ENCODE data around the gene CHRDL1. TPM values are rescaled to one million over a fixed set of nuclear protein-coding genes. Genes with fewer than 3 reads are reported as not detected.

The CHRDL1 gene
- polyA plus RNA-seq, 1 of the 3 experiments (the other 2 are of a cell fraction), result 0.64 TPM

GRCh38 chrX:110722135-110722534 lies 73.5 kb downstream of the CHRDL1 start:
- Histone ChIP-seq H3K4me3 (ENCODE audit: low read depth in 2 of 2, low read length in 1 of 2) (no peak overlapping the region), H3K4me1 (ENCODE audit: control insufficient read depth in 1 of 2, insufficient read depth in 2 of 2, low read depth in 1 of 2, low read length in 1 of 2) (no peaks in the 10 kb centered on the region), H3K9me3 (no peaks in the 10 kb centered on the region), H3K27me3 (ENCODE audit: insufficient read depth) (peaks cover 16% of the 10 kb centered on the region), H3K27ac (ENCODE audit: low read depth in 2 of 2, low read length in 1 of 2) (no peak overlapping the region), H3F3A (replicated peaks; ENCODE audit: insufficient read depth) (no peaks in the 10 kb centered on the region), H3K79me2 (ENCODE audit: insufficient read depth) (no peaks in the 10 kb centered on the region), H4K20me1 (ENCODE audit: insufficient read depth) (no peaks in the 10 kb centered on the region), H3K4me2 (no peak overlapping the region), H3K36me3 (replicated peaks in 1 of 2; ENCODE audit: control insufficient read depth in 1 of 2, insufficient read depth in 2 of 2, low read length in 1 of 2) (no peaks in the 10 kb centered on the region), H2AFZ (ENCODE audit: low read depth) (no peak overlapping the region), H3K9ac (no peak overlapping the region), H3K9me2 (no peaks in the 10 kb centered on the region)
- DNase-seq, result no peak
- ChIA-PET CTCF (interaction anchor here (1.2 kb wide), 1 partner anchor 57 kb away, joined by 3 read pairs; no protein-coding TSS in a partner anchor), POLR2A (no interaction called here)
- WGBS (ENCODE audit: low lambda C conversion rate), result 44% methylated on average over 10 of the region's 10 CpGs
- TF ChIP-seq USF1 (IDR thresholded peaks at IDR 0.05; ENCODE audit: borderline replicate concordance, low read depth) (no peak), YY1 (IDR thresholded peaks at IDR 0.05; ENCODE audit: low read depth) (no peak), EZH2phosphoT487 (IDR thresholded peaks at IDR 0.05; ENCODE audit: borderline replicate concordance, low read depth) (no peak), TCF12 (IDR thresholded peaks at IDR 0.05) (no peak), ELF1 (IDR thresholded peaks at IDR 0.05) (no peak), RAD21 (IDR thresholded peaks at IDR 0.05; ENCODE audit: low read length) (no peak), SIN3A (IDR thresholded peaks at IDR 0.05; ENCODE audit: borderline replicate concordance, low read depth, low read length) (no peak)

GRCh38 chrX:110713666-110714065 lies 82.0 kb downstream of the CHRDL1 start:
- no peak for DNase-seq
- no peaks in the 10 kb centered on the region for H3K36me3 ChIP-seq (replicated peaks in 1 of 2; ENCODE audit: control insufficient read depth in 1 of 2, insufficient read depth in 2 of 2, low read length in 1 of 2)
- no peak overlapping the region for H3K4me2 ChIP-seq
- H4K20me1 ChIP-seq (ENCODE audit: insufficient read depth), result no peaks in the 10 kb centered on the region
- no peaks in the 10 kb centered on the region; the same call in 1 of the 2 replicates for H3K27me3 ChIP-seq (ENCODE audit: insufficient read depth)
- H3F3A ChIP-seq (replicated peaks; ENCODE audit: insufficient read depth), result no peaks in the 10 kb centered on the region
- no peak overlapping the region for H3K9ac ChIP-seq
- H3K79me2 ChIP-seq (ENCODE audit: insufficient read depth), result no peaks in the 10 kb centered on the region
- POLR2A ChIA-PET, result no interaction called here
- H2AFZ ChIP-seq (ENCODE audit: low read depth), result no peak overlapping the region
- CTCF ChIA-PET, result no interaction called here
- no peaks in the 10 kb centered on the region for H3K9me2 ChIP-seq
- no peaks in the 10 kb centered on the region for H3K4me1 ChIP-seq (ENCODE audit: control insufficient read depth in 1 of 2, insufficient read depth in 2 of 2, low read depth in 1 of 2, low read length in 1 of 2)
- no peak overlapping the region for H3K4me3 ChIP-seq (ENCODE audit: low read depth in 2 of 2, low read length in 1 of 2)
- no peaks in the 10 kb centered on the region for H3K9me3 ChIP-seq
- WGBS (ENCODE audit: low lambda C conversion rate), result 25% methylated on average over 2 of the region's 2 CpGs
- no peak overlapping the region for H3K27ac ChIP-seq (ENCODE audit: low read depth in 2 of 2, low read length in 1 of 2)
- TF ChIP-seq PBX3 (IDR thresholded peaks at IDR 0.05) (no peak), SIN3A (IDR thresholded peaks at IDR 0.05; ENCODE audit: borderline replicate concordance, low read depth, low read length) (no peak), IRF3 (IDR thresholded peaks at IDR 0.05; ENCODE audit: low read depth, low read length) (no peak), USF1 (IDR thresholded peaks at IDR 0.05; ENCODE audit: borderline replicate concordance, low read depth) (no peak), SMC3 (IDR thresholded peaks at IDR 0.05; ENCODE audit: low read depth, low read length) (no peak), POLR2AphosphoS5 (IDR thresholded peaks at IDR 0.05; ENCODE audit: low read depth, low read length) (no peak), REST (IDR thresholded peaks at IDR 0.05; ENCODE audit: low read depth, low read length) (no peak), FOXM1 (IDR thresholded peaks at IDR 0.05; ENCODE audit: low read depth) (no peak), RAD21 (IDR thresholded peaks at IDR 0.05; ENCODE audit: low read length) (no peak), NFIC (IDR thresholded peaks at IDR 0.05; ENCODE audit: borderline replicate concordance) (no peak), TEAD4 (IDR thresholded peaks at IDR 0.05; ENCODE audit: borderline replicate concordance, insufficient read depth) (no peak), CHD2 (IDR thresholded peaks at IDR 0.05; ENCODE audit: low read length, partially characterized antibody) (no peak), EP300 (IDR thresholded peaks at IDR 0.05; ENCODE audit: borderline replicate concordance in 1 of 2, low read depth in 1 of 2, low read length in 1 of 2) (no peak), MEF2A (IDR thresholded peaks at IDR 0.05; ENCODE audit: borderline replicate concordance, low read depth) (no peak), RCOR1 (IDR thresholded peaks at IDR 0.05; ENCODE audit: low read length) (no peak)
